ENCODE results near the gene HSD3B7.

Gene HSD3B7

DNA sequence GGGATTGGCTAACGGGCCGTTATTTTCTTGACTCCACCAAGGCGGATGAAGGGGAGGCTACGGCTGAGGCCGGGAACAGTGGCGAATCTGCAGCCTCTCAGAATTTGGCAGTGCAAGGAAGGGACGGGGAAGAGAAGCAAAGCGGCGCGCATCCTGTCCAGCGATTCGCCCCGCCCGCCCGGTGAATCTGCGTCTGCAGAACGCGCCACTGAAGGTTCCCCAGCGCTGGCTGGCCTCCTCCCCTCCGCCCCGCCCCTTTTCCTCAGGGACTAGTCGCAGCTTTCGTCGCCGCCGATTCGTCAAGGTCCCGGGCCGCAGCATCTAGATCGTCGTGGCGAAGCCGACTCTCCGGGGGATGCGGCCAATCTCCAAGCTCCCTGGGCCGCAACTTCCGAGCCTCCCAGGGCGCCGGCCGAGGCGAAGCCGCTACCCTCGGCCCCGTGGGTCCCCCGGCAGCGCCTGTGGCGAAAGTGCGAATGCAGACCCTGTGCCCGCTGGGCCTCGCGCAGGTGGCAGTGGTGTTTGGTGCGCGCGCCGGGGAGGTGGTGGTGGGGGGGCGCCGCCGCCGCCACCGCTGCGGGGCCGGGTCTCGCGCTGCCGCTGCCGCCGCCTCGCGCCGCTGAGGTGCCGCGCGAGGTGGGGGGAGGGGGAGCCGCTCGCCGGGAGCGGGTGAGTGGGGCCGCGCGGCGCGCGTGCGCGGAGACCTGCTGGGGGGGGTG, 27.4 kb upstream of the HSD3B7 start, which contains the start of gene SETD1A:
Gene SETD1A, plus strand, starts transcription at position 299 of the 719 bp plus-strand sequence. CDS start 978 bp downstream, outside the sequence.
- no peak for FAIRE-seq

DNA sequence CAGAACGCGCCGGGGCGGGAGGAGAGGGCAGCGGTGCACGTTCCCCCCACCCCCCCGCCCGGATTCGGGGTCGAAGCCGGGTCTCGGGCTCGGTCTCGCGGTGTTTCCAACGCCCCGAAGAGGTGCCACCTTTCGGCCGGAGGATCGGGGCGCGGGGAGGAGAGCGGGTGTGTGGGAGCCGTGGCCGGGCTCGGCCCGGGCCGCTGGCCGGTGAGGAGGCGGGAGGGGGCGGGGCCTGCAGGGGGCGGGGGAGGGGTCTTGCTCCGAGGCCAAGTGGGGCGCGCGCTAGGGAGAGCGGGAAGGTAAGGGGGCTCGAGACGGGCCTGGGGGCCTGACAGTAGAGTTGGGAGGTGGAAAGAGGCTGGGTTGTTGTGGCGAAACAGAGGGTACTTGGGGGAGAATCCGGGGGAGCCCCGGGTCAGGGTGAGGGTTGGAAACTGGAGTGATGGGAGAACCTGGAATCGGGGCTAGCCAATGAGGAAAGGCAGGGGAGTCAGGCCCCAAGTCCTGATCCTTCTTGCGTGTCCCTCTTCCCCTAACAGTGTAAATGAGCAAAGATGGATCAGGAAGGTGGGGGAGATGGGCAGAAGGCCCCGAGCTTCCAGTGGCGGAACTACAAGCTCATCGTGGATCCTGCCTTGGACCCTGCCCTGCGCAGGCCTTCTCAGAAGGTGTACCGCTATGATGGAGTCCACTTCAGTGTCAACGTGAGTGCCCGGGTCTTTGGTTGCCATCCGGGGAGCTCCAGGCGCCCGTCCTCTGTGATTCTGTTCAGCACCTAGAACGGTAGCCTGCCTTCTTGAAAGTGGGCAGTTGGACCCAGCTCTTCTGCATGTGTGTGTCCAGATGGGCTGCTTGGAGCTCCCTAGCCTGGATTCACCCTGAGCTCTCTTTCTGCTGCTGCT, 26.6 kb upstream of the HSD3B7 start:
- FAIRE-seq: no peak

DNA sequence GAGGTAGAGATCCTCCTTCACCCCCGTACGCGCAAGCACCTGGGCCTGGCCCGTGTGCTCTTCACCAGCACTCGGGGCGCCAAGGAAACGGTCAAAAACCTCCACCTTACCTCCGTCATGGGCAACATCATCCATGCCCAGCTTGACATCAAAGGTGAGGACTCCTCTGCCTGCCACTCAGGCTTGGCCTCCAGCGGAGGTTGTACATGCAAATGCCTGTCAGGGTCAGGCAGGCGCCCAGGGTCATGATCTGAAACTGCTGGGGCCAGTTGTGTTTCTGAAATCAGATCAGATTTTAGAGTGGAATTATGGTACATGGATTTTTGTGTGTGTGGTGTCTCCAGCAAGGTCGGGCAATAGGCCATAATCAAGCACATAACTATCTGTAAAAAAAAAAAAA, 23.6 kb upstream of the HSD3B7 start:
- no peak for FAIRE-seq

DNA sequence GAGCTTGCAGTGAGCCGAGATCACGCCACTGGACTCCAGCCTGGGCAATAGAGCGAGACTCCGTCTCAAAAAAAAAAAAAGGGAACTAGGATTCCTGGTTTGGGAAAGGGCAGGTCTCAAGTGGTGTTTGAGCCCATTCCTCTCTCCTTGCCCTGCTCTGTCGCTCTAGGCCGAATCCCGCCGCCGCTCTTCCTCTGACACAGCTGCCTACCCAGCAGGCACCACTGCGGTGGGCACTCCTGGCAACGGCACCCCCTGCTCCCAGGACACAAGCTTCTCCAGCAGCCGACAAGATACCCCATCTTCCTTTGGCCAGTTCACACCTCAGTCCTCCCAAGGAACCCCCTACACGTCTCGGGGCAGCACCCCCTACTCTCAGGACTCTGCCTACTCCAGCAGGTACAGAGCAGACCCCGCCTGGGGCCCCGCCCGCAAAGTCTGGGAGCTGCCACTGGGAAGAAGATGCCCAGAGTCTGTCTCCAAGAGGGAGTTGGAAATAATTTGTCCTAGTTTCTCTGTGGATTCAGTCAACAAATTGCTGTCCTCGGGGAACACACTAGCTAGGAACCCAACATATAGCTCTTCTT, 21.0 kb upstream of the HSD3B7 start:
- FAIRE-seq: no peak

DNA sequence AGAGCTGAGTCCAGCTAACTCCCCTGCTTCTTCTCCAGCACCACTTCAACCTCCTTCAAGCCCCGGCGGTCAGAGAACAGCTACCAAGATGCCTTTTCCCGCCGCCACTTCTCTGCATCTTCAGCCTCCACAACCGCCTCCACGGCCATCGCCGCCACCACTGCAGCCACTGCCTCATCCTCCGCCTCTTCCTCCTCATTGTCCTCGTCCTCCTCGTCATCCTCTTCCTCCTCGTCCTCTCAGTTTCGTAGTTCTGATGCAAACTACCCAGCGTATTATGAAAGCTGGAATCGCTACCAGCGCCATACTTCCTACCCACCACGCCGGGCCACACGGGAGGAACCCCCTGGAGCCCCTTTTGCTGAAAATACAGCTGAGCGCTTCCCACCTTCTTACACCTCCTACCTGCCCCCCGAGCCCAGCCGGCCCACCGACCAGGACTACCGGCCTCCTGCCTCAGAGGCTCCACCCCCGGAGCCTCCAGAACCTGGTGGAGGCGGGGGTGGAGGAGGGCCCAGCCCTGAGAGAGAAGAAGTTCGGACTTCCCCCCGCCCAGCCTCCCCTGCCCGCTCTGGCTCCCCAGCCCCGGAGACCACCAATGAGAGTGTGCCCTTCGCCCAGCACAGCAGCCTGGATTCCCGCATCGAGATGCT, 20.3 kb upstream of the HSD3B7 start:
- FAIRE-seq: no peak

DNA sequence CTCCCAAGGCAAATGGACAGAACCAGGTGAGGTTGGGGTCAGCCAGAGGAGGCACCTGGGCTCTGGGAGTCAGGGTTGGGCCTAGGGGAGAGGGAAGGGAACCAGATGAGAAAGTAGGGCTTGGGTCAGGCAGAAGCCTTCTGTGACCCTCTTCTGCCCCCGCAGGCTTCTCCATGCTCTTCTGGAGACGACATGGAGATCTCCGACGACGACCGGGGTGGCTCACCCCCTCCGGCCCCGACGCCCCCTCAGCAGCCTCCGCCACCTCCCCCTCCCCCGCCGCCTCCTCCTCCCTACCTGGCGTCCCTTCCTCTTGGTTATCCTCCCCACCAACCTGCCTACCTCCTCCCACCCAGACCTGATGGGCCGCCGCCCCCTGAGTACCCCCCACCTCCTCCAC, 19.6 kb upstream of the HSD3B7 start:
- FAIRE-seq: no peak

DNA sequence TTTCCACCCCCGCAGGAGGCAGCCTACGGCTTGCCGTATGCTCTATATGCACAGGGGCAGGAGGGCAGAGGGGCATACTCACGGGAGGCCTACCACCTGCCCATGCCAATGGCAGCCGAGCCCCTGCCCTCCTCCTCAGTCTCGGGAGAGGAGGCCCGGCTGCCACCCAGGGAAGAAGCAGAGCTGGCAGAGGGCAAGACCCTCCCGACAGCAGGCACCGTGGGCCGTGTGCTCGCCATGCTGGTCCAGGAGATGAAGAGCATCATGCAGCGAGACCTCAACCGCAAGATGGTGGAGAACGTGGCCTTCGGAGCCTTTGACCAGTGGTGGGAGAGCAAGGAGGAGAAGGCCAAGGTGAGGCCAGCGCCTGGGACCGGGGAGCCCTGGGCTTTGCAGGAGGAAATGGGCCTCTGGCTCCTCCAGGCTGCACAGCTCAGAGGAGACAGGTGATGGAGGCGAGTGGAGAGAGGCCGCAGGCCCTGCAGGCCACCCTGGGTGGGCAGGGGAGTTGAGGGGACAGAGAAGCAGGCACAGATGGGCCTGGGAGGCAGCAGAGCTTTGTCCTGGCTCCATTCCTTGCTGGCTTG, 18.9 kb upstream of the HSD3B7 start:
- no peak for FAIRE-seq

DNA sequence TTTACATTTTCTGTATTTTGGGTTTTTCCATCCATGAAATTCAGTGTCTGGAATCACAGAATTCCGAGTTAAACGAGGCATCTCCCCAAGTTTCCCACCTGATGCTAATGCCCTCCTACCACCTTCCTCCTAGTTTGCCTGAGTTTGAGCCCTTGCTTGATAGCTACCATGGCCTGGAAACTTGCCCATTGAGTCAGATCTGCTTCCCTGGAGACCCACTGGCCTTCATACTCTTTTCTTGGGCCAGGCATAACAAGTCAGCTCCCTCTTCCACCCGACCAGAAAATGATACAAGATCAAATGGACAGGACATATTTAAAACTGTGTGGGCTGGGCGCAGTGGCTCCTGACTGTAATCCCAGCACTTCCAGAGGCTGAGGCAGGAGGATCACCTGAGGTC, 17.2 kb upstream of the HSD3B7 start:
- FAIRE-seq: no peak

DNA sequence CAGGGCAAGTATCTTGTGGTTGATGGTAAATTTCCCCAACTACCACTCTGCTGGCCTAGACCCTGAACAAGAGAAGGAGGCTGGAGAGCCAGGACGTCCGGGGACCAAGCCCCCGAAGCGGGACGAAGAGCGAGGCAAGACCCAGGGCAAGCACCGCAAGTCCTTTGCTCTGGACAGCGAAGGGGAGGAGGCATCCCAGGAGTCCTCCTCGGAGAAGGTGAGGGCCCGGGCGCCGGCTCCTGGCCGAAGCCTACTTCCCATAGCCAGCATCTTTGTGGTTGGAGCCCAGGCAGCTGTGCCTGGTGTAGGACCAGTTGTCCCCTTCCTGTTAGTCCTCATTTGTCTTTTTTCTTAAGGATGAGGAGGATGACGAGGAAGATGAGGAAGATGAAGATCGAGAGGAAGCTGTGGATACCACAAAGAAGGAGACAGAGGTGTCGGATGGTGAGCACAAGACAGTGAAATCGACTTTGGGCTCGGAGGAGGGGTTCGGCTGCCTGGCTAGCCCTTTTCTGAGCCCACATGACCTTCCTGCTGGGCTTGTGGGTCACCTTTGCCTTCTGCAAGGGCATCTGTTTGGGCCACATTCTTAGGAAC, 15.7 kb upstream of the HSD3B7 start:
- FAIRE-seq: no peak

DNA sequence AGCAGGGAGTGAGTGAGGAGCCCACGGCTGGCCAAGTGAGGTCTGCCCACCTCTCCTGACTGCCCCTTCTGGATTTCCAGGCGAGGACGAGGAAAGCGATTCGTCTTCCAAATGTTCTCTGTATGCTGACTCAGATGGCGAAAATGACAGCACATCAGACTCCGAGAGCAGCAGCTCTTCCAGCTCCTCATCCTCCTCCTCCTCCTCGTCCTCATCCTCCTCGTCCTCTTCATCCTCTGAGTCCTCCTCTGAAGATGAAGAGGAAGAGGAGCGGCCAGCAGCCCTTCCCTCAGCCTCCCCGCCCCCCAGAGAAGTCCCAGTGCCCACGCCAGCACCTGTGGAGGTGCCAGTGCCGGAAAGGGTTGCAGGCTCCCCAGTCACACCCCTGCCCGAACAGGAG, 13.7 kb upstream of the HSD3B7 start:
- FAIRE-seq: no peak

DNA sequence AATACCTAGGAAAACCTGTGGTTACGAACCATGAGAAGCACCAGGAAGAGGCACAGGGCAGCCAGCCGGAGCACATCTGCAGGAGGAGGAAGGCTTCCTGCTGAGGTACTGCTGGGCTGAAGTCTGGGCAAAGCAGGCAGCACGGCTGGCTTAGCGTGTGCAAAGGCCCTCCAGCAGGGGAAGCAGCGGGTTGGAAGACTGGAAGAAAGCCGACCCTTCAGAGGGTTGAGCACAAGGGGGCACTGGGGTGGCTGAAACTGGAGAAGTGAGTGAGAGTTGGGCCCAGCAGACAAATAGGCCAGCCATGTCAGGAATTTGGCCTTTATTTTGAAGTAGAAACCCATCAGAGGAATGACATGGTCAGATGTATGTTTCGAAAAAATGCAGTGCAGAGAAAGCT, 12.1 kb upstream of the HSD3B7 start:
- FAIRE-seq: no peak

DNA sequence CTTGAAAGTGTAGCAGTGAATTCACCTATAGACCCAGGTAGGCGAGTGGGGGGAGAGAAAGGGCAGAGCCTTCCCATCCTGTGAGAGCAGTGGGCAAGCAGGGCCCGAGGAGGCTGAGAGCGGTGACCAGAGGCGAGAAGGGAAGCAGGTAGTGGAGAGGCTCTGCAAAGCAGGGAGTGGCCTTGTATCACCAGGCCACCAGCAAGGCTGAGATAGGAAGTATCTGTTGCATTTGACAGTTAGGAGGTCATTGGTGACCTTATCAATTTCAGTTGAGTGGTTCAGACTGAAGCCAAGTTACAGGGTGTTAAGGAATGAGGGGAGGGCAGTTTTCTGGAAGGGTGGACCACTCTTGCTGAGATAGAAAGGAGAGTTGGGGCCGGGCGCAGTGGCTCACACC, 10.7 kb upstream of the HSD3B7 start:
- no peak for FAIRE-seq

DNA sequence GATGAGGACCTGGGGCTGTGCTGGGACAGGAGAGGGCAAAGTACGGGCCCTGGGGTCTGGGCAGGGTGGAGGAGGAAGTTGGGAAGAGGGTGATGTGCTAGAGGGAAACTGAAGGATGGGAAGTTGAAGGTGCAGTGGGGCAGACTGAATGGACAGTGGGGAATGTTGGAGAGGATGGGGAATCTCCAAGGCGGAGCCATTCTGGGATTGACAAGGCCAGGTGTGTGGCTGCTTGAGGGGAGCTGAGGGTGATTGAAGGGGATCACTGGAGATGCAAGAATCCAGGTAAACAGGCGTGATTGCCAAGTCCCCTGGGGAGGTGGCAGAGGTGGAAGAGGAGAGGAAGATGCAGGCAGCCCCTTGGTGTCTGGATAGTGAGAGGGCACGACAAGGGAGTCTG, 8.5 kb upstream of the HSD3B7 start:
- FAIRE-seq: no peak

DNA sequence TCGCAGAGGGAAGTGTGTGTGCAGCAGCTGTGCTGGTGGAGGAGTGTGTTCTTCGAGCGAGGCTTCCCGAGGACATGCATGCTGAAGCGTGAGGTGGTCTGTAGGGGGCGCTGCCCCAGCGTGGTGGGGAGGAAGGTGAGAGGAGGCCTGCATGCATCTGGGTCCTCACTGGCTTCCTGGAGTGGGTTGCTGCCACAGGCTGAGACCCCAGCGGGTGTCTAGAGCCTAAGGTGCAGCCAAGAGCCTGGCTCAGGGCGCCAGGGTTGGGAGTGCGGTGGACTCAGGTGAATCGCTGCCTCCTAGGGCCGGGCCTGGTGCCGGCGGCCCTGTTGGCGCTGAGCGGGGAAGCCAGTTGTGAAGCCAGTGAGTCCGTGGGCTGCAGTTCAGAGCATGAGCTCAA, 7.5 kb upstream of the HSD3B7 start:
- no peak for FAIRE-seq

DNA sequence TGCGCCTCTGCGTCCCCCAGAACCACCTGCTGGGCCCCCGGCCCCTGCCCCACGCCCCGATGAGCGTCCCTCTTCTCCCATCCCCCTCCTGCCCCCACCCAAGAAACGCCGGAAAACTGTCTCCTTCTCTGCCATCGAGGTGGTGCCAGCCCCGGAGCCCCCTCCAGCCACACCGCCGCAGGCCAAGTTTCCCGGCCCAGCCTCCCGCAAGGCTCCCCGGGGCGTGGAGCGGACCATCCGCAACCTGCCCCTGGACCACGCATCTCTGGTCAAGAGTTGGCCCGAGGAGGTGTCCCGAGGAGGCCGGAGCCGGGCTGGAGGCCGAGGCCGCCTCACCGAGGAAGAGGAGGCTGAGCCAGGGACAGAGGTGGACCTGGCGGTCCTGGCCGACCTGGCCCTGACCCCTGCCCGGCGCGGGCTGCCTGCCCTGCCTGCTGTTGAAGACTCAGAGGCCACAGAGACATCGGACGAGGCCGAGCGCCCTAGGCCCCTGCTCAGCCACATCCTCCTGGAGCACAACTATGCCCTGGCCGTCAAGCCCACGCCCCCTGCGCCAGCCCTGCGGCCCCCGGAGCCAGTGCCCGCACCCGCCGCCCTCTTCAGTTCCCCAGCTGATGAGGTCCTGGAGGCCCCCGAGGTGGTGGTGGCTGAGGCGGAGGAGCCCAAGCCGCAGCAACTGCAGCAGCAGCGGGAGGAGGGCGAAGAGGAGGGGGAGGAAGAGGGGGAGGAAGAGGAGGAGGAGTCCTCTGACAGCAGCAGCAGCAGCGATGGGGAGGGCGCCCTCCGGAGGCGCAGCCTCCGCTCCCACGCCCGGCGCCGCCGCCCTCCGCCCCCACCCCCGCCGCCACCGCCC, 5.6 kb upstream of the HSD3B7 start:
- no peak for FAIRE-seq

DNA sequence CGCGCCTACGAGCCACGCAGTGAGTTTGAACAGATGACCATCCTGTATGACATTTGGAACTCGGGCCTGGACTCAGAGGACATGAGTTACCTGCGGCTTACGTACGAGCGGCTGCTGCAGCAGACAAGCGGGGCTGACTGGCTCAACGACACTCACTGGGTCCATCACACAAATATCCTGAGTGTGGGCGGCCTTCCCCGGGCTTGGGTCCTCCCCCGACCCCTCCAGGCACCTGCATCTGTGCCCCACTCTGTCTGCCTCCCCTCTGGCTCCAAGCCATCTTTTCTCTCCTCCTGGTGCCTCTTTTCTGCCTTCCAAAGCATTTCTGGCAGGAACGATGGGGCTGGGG, 5.0 kb upstream of the HSD3B7 start:
- FAIRE-seq: no peak

DNA sequence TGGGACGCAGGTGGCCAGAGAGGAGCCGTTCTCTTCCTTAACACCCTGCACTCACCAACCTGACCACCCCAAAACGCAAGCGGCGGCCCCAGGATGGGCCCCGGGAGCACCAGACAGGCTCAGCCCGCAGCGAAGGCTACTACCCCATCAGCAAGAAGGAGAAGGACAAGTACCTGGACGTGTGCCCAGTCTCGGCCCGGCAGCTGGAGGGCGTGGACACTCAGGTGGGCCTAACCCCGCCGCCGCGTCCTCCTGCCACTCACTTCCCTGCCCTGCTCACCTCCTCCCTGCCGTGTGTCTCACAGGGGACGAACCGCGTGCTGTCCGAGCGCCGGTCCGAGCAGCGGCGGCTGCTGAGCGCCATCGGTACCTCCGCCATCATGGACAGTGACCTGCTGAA, 4.6 kb upstream of the HSD3B7 start:
- no peak for FAIRE-seq

DNA sequence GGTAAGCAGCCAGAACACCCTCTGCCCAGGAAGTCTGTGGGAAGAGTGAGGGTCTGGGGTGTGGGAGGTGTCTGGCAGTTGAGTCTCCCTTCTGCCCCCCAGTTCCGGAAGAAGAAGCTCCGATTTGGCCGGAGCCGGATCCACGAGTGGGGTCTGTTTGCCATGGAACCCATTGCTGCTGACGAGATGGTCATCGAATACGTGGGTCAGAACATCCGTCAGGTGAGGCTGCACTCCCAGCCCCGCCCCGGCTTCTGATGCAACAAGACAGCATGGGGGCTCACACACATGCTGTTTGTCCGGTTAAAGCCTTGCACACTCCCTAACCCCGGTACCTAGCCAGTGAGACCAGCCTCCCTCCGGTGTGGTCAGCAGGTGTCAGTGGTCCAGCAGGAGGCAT, 4.0 kb upstream of the HSD3B7 start:
- no peak for FAIRE-seq

DNA sequence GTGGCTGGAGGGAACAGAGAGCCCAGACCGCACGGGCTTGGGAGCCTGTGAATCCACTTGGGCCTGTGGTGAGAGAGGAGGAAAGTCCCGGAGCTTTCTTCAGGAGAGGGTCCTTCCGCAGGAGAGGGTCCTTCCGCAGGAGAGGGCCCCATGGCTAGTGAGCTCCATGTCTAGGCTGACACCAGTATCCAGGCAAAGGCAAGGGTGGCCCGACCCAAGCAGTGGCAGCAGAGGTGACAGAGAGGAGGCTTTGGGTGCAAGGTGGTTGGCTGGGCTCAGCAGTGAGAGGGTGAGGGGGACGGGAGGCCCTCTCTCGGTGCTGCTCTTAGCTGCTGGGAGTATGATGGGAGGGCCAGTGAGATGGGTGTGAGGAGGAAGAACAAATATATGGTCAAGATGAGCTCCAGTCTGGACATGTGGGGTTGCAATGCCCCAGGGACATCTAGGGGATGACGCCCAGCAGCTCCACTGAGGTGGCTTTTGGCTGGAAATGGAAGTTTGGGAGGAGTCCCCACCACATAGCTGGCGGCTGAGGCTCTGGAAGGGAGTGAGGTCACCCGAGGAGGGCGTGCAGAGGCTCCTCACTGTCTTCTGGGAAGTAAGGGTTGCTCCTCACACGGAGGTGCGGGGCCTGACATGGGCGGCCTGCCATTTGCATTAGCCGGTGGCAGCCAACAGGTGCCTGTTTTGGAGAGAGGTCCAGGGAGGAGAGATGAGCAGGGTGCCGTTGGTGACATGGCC, 2.3 kb upstream of the HSD3B7 start:
- no peak for FAIRE-seq

DNA sequence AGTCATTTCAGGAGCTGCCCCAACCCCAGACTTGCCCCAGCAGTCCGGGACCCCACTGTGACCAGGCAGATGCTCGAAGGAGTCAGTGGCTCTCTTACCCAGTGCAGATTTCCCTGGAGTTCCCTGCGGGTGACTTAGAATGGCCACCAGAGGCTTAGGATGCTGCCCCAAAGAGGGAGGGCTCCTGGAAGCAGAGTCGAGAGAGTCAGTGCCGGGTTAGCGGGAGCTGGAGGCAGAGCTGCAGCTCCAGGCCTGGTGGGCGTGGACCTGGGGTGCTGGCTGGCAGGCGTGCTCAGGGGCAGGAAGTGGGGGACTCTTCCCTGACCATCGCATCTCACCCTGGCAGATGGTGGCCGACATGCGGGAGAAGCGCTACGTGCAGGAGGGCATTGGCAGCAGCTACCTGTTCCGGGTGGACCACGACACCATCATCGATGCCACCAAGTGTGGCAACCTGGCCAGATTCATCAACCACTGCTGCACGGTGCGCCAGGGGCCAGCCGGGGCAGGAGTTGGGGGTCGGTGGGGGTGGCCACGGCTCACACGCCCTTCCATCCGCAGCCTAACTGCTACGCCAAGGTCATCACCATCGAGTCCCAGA, 1.6 kb upstream of the HSD3B7 start:
- FAIRE-seq: no peak

Measured in islet of Langerhans (tissue), 1 donor.